ENCODE results near the gene NR2F1-AS1. TPM values are rescaled to one million over a fixed set of nuclear protein-coding genes. Genes with fewer than 3 reads are reported as not detected.
"Not testable (repeated sequence)": the region's sequence is repeated elsewhere in the genome, so short reads cannot be mapped to it uniquely, and the experiment has no call there.

The NR2F1-AS1 gene
- total RNA-seq, 4 donors from 2014 or later = 0.13 to 0.85 TPM; not detected in 2

GRCh38 chr5:93477816-93478215, 103.2 kb downstream of the NR2F1-AS1 start:
- no peaks in the 10 kb centered on the region for H3K4me1 ChIP-seq
- TF ChIP-seq CTCF (IDR thresholded peaks at IDR 0.05 in 4 of 5, conservative IDR thresholded peaks at IDR 0.05 in 1 of 5) = no peak
- TF ChIP-seq POLR2A (IDR thresholded peaks at IDR 0.05) = no peak
- DNase-seq (no peak), ATAC-seq (no peak)
- H3K9me3 ChIP-seq = peaks cover 0 to 3% (median 0%) of the 10 kb centered on the region in 3 donors
- no peaks in the 10 kb centered on the region for H3K36me3 ChIP-seq
- in situ Hi-C loops (cut with MboI; ENCODE audit: low sequenced_read_pairs in 4 of 4) (no loop called here), intact Hi-C loops (cut with DNase I; ENCODE audit: low total_unique reads) (no loop called here)
- no peak overlapping the region for H3K4me3 ChIP-seq
- no peak overlapping the region for H3K27ac ChIP-seq
- H3K27me3 ChIP-seq = no peaks in the 10 kb centered on the region

GRCh38 chr5:93476251-93476742, 104.7 kb downstream of the NR2F1-AS1 start:
- no peak overlapping the region for H3K27ac ChIP-seq
- DNase-seq = no peak
- no peaks in the 10 kb centered on the region for H3K36me3 ChIP-seq
- in situ Hi-C loops (cut with MboI; ENCODE audit: low sequenced_read_pairs in 4 of 4) = no loop called here
- H3K27me3 ChIP-seq = no peaks in the 10 kb centered on the region
- peaks cover 0 to 3% (median 0%) of the 10 kb centered on the region in 3 donors for H3K9me3 ChIP-seq
- no peak for ATAC-seq
- intact Hi-C loops (cut with DNase I; ENCODE audit: low total_unique reads) = no loop called here
- no peaks in the 10 kb centered on the region for H3K4me1 ChIP-seq
- TF ChIP-seq POLR2A (IDR thresholded peaks at IDR 0.05) = no peak
- no peak for TF ChIP-seq CTCF (IDR thresholded peaks at IDR 0.05 in 4 of 5, conservative IDR thresholded peaks at IDR 0.05 in 1 of 5)
- no peak overlapping the region for H3K4me3 ChIP-seq

DNA sequence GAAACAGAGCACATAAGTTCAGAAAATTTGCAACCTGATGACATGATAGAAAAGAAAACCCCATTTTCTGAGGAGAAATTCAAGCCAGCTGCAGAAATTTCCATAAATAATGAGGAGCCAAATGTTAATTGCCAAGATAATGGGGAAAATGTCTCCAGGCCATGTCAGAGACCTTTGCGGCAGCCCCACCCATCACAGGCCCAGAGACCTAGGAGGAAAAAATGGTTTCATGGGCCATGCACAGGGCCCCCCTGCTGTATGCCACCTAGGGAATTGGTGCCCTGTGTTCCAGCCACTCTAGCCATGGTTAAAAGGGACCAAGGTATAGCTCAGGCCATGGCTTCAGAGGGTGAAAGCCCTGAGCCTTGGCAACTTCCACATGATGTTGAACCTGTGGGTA, 118.1 kb downstream of the NR2F1-AS1 start:
- H3K36me3 ChIP-seq = no peaks in the 10 kb centered on the region
- TF ChIP-seq CTCF (IDR thresholded peaks at IDR 0.05 in 4 of 5, conservative IDR thresholded peaks at IDR 0.05 in 1 of 5) (no peak), POLR2A (IDR thresholded peaks at IDR 0.05) (no peak)
- H3K27me3 ChIP-seq = no peaks in the 10 kb centered on the region
- ATAC-seq (no peak), DNase-seq (no peak)
- no peak overlapping the region for H3K4me3 ChIP-seq
- H3K9me3 ChIP-seq = peaks cover 0 to 6% (median 0%) of the 10 kb centered on the region in 3 donors
- in situ Hi-C loops (cut with MboI; ENCODE audit: low sequenced_read_pairs in 4 of 4) = no loop called here
- H3K4me1 ChIP-seq = no peaks in the 10 kb centered on the region
- intact Hi-C loops (cut with DNase I; ENCODE audit: low total_unique reads) = no loop called here
- no peak overlapping the region for H3K27ac ChIP-seq

DNA sequence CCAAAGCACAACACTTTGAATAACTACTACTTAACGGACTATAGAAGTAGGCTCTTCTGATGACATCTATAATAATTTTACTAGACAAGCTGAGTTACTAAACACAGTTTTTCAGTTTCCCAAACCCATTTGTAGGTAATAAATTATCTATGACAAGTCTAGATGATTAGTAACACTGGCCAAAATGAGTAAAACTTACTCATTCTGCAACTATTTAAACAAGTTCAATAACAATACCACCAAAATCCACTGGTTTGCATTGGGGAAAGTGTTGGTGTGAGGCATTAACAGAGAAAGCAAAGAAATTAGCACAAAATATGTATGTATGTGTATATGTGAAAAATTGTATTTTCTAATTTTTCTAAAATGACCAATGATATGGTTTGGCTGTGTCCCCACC, 119.3 kb downstream of the NR2F1-AS1 start:
- in situ Hi-C loops (cut with MboI; ENCODE audit: low sequenced_read_pairs in 4 of 4) = no loop called here
- H3K9me3 ChIP-seq = peaks cover 0 to 6% (median 0%) of the 10 kb centered on the region in 3 donors
- no peaks in the 10 kb centered on the region for H3K4me1 ChIP-seq
- no peak overlapping the region for H3K4me3 ChIP-seq
- DNase-seq (no peak), ATAC-seq (no peak)
- H3K36me3 ChIP-seq = no peaks in the 10 kb centered on the region
- intact Hi-C loops (cut with DNase I; ENCODE audit: low total_unique reads) = no loop called here
- no peak overlapping the region for H3K27ac ChIP-seq
- no peaks in the 10 kb centered on the region for H3K27me3 ChIP-seq
- TF ChIP-seq CTCF (IDR thresholded peaks at IDR 0.05 in 4 of 5, conservative IDR thresholded peaks at IDR 0.05 in 1 of 5) = no peak
- no peak for TF ChIP-seq POLR2A (IDR thresholded peaks at IDR 0.05)

DNA sequence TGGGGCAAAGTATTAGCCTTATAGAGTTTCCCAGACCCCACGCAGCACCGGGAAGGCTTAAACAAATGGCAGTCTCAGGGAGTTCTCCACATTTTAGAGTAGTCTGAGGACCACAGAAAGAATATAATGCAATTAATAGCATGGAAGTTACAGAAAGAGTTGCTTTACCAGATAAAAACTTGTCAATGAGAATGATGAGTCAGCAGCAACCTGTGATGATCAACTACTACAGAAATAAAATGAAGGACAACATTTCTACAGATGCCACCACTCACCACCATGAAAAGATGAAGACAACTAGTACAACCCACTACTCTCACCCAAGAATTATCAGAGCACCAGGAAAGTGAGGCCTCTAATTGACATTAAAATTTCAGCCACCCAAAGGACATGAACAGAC, 120.7 kb downstream of the NR2F1-AS1 start:
- peaks cover 0 to 6% (median 0%) of the 10 kb centered on the region in 3 donors for H3K9me3 ChIP-seq
- H3K27ac ChIP-seq = no peak overlapping the region
- no peak for TF ChIP-seq POLR2A (IDR thresholded peaks at IDR 0.05)
- TF ChIP-seq CTCF (IDR thresholded peaks at IDR 0.05 in 4 of 5, conservative IDR thresholded peaks at IDR 0.05 in 1 of 5) = no peak
- ATAC-seq (no peak), DNase-seq (no peak)
- in situ Hi-C loops (cut with MboI; ENCODE audit: low sequenced_read_pairs in 4 of 4) = no loop called here
- no peak overlapping the region for H3K4me3 ChIP-seq
- H3K27me3 ChIP-seq = no peaks in the 10 kb centered on the region
- intact Hi-C loops (cut with DNase I; ENCODE audit: low total_unique reads) = no loop called here
- no peaks in the 10 kb centered on the region for H3K4me1 ChIP-seq
- no peaks in the 10 kb centered on the region for H3K36me3 ChIP-seq

GRCh38 chr5:93456796-93457195, 124.2 kb downstream of the NR2F1-AS1 start:
- ATAC-seq; DNase-seq; H3K27me3 ChIP-seq; intact Hi-C loops (cut with DNase I; ENCODE audit: low total_unique reads); in situ Hi-C loops (cut with MboI; ENCODE audit: low sequenced_read_pairs in 4 of 4); H3K4me1 ChIP-seq; H3K27ac ChIP-seq; H3K9me3 ChIP-seq; H3K36me3 ChIP-seq; H3K4me3 ChIP-seq: not testable (repeated sequence)

All from gastrocnemius medialis (tissue), 4 donors.